GM04503 (cell line): Measurements from ENCODE around the gene RASA3.

Experiments
- DNase-seq: peaks from one replicate; pipeline ENCODE4 v3.0.0-alpha.2; 2012; ENCODE audit warnings: low read depth

RASA3 gene

DNA sequence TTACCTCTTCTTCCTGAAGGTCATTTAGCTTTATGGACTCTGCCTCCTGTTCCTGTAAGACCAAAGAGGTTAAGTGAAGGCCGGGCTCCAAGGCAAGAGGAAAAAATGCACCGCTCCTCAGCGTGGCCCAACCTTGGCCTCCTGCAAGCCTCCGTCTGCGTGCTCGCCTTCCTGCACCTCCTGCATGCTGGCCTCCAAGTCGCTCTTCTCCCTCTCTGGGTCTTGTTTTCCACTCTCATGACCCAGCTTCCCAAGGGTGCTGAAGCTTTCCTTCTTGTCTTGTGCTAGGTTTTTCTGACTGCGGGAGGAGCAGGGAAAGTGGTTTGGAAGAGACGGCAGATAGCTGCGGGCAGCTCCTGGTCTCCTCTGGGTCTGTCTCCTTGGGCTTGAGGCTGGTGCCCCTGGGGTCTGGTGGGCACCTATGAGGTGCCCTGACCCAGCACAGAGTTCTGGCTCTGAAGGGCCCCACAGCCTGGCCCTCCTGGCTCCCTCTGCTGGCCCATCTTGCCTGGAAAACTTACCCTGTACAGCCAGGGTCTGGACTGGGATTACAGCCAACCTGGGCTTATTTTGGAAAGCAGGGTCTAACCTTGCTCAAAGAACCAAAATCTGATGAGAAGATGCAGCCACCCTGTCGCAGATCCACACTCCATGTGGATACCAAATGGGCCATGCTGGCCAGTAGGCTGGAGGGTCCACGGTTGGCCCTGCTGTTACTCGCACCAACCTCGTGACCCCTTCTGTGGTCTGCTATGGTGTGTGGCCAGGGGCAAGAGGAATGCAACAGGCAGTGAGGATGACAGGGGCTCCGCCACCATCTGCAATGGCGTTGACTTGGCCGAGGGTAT lies 163.7 kb downstream of the RASA3 start:
- no peak for DNase-seq

DNA sequence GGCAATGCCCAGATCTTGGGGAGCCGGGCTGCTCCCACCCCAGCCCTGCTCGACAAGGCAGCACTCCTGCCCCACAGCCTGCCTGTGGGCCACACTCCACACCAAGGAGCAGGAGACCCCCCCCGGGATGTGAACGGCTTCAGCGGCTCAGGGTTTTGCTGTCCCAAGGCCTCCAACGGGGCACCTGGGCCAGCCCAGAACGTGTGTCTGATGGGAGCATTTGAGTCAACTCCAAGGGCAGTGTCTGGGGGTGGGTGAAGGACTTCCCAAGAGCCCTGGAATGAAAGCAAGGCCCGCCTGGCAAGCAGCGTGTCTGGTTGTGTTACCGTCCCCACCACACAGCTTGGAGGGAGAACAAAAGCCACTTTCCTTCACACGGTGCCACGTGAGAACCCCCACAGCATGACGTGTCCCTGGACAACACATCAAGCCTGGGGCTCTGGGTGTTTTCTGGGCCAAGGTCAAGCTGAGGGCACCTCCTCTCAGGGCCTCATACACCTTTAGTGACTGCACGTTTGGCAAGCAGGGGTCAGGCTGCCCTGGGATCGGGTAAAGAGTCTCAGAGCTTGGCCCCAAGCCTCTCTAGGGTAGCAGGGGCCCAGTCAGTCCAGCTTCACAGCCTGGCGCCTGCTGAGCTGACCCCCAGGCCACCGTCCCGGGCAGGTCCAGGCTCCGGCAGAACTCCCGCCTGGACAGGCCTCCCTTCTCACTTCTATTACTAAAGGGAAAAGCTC lies 164.5 kb downstream of the RASA3 start:
- no peak for DNase-seq

DNA sequence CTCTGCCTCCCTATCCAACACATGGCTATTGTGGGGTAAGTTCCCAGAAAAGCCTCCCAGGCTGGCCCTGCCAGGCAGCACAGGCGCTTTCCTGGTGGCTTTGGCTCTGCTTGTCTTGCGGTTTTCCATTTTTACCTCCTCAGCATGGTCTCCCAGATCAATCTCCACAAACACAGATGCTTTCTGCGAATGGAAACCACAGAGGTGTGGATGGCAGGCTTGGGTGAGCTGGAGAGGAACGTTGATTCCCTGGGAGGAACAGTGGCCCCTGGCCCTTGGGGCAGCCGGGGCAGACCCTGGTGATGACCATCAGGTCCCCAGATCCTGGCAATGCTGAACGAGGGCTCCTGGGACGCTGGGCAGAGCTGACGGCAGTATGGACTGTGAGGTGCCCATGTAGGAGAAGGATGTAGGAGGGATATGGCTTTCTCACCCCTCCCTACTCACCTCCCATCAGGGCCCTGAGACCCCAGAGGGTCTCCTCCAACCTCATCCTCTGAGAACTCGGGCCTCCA lies 165.2 kb downstream of the RASA3 start:
- no peak for DNase-seq

DNA sequence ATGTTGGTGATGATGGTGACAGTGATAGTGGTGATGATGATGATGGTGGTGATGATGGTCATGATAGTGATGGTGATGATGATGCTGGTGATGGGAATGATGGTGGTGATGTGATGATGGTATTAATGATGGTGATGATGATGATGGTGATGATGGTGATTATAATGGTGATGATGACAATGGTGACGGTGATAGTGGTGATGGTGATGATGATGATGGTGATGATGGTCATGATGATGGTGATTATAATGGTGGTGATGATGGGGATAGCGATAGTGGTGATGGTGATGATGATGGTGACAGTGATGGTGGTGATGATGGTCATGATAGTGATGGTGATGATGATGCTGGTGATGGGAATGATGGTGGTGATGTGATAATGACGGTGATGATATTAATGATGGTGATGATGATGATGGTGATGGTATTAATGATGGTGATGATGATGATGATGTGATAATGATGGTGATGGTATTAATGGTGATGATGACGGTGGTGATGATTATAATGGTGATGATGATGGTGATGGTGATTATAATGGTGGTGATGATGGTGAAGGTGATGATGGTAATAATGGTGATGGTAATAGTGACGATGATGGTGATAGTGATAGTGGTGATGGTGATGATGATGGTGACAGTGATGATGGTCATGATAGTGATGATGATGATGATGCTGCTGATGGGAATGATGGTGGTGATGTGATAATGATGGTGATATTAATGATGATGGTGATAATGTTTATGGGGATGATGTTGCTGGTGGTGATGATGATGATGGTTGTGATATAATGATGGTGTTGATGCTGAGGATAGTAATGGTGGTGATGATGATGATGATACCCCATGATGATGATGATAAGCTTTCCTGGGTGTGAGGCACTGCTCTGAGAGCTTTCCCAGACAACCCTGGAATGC lies 166.2 kb downstream of the RASA3 start:
- no peak for DNase-seq

DNA sequence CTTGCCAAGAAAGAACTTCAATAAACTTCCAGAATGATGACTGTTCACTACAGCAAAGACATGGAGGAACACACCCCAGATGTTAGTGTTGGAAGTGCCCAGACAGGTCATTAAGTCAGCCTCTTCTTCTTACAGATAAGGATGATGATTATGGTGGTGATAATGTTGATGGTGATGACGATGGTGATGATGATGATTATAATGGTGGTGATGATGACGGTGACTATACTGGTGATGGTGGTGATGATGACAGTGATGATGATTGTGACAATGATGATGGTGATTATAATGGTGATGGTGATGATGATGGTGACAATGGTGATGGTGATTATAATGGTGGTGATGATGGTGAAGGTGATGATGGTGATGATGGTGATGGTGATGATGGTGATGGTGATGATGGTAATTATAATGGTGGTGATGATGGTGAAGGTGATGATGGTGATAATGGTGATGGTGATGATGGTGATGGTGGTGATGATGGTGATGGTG lies 167.0 kb downstream of the RASA3 start:
- no peak for DNase-seq

DNA sequence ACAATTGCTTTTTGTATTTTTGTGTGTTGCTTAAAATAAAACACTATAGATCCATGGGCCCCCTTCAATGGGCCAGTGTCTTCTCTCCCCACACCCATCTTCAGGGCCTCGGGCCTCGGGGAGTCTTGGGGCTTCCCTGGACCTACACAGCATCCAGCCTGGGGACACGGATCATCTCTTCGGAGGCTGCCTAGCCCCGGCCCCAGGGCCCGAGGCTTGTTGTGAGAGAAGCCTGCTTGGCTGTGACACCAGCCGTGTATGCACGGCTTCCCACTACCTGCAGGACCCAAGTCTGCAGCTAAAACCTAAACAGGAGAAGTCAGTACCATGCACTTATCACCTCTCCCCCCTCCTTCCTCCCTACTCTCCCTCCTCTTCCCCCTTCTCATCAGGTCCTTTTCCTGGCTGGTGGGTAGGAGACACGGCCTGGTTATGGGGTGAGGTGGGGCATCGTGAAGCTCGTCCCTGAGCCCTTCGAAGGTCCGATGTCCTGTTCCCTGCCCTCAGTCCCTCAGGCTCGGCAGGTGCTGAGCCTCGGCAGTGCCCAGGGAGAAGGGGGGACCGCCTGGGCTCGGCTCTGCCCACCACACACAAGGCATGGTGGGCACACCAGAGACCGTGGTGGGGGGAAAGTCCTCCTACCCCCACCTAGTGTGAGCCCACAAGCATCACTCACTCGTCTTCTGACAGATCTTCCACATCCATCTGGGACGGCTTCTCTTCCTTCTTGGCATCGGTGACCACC lies 168.0 kb downstream of the RASA3 start:
- no peak for DNase-seq

DNA sequence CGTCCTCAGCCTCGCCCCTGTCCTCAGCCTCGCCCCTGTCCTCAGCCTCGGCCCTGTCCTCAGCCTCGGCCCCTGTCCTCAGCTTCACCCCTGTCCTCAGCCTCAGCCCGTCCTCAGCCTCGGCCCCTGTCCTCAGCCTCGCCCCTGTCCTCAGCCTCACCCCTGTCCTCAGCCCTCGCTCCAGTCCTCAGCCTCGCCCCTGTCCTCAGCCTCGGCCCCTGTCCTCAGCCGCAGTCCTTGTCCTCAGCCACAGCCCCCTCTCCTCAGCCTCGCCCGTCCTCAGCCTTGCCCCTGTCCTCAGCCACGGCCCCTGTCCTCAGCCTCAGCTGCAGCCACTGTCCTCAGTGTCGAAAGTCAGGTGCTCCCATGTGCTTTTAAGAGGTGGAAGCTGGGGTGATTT lies 169.0 kb downstream of the RASA3 start:
- DNase-seq, result no peak

DNA sequence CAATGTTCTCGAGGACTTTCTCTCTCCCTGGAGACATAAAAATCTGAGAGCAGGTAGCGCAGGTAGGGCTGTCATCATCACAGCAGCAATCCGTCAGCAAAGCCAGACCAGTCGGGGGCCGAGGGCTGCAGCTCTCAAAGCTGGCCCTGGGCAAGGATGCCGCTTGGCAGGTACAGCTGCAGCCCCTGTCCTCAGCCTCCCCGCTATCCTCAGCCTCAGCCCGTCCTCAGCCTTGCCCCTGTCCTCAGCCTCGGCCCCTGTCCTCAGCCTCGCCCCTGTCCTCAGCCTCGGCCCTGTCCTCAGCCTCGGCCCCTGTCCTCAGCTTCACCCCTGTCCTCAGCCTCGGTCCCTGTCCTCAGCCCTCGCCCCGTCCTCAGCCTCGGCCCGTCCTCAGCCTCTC lies 169.4 kb downstream of the RASA3 start:
- no peak for DNase-seq

DNA sequence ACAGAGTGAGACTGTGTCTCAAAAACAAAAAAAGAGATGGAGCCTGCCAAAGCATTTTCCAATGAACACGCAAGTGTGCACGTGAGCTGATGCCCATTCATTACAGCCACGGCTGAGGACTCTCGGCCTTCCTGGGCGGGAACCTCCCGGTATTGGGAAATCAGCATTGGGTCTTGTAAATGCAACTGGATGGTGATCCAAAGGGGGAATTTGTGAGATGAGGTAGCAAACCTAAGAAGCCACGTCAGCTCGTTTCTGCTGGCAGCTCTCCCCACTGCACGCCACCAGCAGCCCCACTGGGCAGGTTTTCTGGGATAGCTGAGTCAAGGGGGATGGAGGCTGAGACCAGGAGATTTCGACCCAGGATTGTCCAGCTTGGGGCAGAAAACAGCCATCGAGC lies 170.0 kb downstream of the RASA3 start:
- no peak for DNase-seq

DNA sequence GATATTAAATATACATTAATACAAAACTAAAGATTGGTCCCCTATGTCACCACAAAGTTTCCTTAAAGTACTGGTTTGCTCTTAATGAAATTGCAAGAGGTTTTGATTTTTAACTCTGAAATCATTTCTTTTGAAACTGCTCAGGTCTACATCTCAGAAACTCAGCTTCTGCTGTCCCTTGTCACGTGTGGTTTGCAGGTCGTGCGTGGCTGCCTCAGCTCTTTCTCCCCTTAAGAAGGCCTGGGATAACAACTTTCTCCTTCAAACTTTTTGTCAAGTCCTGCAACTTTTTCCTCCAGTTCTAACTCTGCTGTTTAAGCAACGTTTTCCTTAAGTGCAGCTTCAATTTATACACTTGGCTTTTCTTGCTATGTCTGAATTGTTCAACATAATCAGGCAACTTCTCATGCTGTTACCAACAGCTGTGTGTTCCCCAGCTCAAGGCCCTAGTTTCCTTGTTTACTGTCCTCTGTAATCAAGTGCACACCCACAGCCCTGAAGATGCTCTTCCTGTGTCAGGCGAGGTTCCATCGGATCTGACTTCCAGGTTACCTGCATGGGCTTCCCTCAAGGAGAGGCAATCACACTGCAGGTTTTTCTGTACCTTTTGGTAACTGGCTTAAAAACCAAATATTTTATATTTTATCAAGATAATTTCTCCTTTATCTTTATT lies 172.0 kb downstream of the RASA3 start:
- no peak for DNase-seq

DNA sequence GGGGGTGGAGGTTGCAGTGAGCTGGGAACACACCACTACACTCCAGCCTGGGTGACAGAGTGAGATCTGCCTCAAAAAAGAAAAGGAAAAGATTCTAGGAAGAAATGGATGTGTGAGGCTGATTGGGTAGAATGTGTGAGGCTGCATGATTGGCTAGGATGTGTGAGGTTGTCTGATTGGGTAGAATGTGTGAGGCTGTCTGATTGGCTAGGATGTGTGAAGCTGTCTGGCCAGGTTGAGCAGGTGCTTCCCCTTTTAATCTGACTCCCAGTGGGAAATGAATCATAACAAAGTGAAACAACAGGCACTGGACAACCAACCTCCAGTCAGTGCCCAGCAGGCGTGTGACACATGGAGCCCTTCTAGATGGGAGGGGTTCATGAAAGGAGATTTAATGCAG lies 173.2 kb downstream of the RASA3 start:
- no peak for DNase-seq

DNA sequence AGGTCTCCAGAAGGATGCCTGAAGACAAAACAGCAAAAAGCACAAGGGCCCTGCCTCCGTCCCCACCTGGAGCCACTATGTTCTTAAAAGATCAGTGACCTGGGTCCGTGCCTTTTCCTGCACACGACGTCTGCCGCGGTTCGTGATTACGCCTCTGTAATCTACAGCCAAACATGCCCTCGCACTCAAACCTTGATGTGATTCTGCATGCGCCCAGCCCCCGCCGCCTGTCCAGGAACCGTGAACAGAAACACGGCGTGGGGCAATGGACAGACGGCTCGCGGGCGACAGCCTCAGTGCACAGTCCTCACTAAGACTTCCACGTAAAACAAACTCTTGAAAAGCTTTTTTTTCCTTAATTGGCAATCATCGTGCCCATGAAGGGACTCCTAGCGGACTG lies 174.1 kb downstream of the RASA3 start:
- no peak for DNase-seq

DNA sequence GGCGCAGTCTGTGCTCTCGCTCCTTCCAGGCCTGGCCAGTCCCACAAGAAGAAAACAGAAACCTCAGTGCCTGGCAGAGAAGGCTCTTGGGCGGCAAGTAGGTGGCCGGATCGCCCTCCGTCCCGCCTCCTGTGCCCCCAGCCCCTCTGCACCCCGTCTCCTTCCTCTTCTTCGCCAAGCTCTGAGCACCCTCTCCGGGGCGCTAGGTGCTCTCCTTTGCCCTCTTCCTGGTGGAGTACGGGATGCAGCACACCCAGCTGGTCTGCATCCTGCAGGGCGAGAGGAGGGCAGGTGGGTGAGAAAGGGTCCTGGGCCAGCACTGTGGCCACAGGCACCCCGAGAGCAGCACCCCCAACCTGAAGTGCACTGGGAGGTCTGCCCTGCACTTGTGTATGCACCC lies 175.9 kb downstream of the RASA3 start:
- no peak for DNase-seq

DNA sequence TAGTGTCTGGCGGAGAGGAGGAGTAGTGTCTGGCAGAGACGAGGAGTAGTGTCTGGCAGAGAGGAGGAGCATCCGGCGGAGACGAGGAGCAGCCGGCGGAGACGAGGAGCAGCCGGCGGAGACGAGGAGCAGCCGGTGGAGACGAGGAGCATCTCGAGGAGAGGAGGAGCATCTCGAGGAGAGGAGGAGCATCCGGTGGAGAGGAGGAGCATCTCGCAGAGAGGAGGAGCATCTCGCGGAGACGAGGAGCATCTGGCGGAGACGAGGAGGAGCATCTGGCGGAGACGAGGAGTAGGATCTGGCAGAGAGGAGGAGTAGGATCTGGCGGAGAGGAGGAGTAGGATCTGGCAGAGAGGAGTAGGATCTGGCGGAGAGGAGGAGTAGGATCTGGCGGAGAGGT lies 176.7 kb downstream of the RASA3 start:
- DNase-seq, result no peak

DNA sequence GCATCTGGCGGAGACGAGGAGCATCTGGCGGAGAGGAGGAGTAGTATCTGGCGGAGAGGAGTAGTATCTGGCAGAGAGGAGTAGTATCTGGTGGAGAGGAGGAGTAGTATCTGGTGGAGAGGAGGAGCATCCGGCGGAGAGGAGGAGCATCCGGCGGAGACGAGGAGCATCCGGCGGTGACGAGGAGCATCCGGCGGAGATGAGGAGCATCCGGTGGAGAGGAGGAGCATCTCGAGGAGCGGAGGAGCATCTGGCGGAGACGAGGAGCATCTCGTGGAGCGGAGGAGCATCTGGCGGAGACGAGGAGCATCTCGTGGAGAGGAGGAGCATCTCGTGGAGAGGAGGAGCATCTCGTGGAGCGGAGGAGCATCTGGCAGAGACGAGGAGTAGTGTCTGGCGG lies 177.2 kb downstream of the RASA3 start:
- DNase-seq, result no peak

DNA sequence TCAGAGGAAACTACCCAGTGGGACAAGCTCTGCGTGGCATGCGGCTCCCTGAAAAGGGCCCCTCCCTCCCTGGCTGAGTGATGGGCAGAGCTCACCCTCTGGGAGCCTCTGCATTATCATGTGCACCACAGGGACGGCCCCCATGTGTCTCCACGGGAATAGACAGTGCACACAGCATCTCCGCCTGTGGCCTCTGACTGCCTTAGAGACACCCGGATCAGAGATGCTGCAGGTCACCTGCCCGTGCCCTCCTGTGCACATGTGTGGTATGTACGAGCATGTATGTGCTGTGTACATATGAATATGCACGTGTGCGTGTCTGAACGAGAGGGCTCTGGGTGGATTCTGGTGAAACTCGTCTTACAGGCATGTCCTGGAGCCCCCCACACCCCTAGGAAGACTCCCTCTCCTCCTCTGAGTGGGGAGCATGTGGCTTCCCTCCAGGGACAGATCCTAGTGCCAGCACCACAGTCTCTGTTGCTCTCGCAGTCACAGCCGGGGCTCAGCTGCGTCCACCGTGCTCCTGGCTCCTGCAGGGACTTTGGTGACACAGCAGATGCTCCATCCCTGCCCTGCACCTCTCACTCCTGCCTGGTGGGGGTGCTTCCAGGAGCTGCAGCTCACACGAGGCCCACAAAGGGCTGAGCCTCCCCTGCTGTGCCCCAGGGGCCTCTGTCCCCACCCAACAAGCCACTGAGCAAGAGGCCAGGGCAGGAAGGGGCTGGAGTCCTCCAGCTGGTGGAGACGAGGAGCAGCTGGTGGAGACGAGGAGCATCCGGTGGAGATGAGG lies 178.2 kb downstream of the RASA3 start:
- no peak for DNase-seq

DNA sequence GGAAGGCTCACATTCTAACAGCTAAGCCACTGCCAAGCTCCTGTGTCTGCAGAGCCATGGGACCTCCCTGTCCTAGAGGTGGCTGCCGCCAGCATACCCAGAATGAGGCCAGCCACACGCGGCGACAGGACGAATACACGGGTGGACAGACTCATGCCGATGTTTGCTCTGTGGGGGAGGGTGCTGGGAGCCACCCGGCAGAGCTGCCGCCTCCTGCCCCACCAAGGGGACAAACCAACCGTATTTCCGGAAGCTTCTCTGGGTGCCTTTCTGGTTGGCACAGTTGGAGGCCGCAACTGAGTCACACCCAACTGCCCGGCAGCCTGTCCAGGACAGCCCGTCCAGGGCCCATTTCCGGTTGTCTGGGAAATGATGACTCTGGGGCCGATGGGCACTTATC lies 178.9 kb downstream of the RASA3 start:
- no peak for DNase-seq

DNA sequence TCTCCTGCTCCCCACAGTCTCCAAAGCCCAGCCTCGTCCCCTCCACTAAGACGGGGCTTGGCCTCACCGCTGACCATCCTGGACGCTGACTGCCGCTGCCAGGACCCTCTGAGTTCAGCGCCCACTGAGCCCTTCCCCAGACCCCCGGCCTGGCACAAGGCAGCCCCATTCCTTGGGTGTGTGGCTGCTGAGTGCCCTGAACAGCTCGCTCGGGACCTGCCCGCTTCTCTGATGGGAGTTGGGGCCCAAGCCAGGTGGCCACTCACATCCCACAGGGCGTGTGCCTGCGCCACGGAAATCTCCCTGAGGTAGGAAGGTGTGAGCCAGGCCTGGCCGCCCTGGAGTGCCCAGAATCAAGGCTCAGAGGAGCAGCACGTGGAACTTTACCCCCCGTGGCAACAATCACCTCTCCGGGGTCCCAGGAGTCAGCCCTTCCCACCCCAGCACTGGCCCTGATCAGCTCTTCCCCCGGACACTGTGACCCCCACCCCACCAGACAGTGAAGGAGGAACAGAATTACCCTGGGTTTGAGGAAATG lies 179.4 kb downstream of the RASA3 start:
- no peak for DNase-seq

DNA sequence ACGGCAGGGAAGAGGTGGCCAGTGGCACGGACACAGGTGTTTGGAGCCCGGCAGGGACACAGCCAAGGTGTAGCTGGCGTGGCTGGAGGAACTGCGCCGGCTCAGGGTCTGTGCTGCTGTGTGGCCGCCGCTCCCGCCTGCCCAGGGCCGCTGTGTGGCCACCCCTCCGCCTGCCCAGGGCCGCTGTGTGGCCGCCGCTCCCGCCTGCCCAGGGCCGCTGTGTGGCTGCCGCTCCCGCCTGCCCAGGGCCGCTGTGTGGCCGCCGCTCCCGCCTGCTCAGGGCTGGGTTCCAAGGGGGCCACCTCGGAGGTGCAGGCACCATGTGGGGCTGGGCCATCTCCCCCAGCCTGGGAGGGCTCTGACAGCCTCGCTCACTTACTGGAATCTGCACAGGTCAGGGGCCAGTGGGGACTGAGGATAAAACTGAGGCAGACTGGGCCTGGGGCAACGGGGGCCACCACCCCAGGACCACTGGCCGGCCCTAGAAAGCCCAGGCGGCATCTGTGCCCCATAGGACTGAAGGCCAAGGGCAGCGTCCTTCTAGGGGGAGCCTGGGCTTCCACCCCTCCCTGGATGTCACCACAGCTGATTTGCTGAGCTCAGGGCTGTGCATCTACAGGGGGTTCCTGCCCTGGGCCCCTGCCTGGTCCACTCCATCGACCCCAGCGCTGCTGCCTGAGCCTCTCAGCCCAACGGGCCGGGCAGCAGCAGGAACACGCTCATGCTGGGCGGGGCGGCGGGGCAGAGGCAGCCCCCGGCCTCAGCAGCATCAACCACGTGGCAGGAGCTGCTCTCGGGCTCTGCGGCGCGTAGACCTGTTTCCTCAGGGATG lies 180.1 kb downstream of the RASA3 start:
- DNase-seq, result no peak
